Nephron (organoid): ENCODE results near the gene C1QTNF1.

Experiments
- H3K27ac Mint-ChIP-seq, 3 experiments: 2 replicates each; pipeline ENCODE4 v1.8.0; 2020; ENCODE audit warnings: mixed read lengths in 3 of 3, mild to moderate bottlenecking in 2 of 3, moderate library complexity in 1 of 3
- H3K27me3 Mint-ChIP-seq: 2 replicates; pipeline ENCODE4 v1.8.0; 2021; ENCODE audit warnings: low read depth, mild to moderate bottlenecking, moderate library complexity, mixed read lengths
- H3K36me3 Mint-ChIP-seq: 2 replicates; pipeline ENCODE4 v1.8.0; 2020; ENCODE audit warnings: low read depth, mixed read lengths
- H3K4me1 Mint-ChIP-seq: 2 replicates; pipeline ENCODE4 v1.8.0; 2020; ENCODE audit warnings: mixed read lengths
- H3K4me3 Mint-ChIP-seq, 3 experiments: 2 replicates each; pipeline ENCODE4 v1.8.0; 2020; ENCODE audit warnings: mild to moderate bottlenecking in 3 of 3, mixed read lengths in 3 of 3, moderate library complexity in 2 of 3
- H3K9me3 Mint-ChIP-seq: 2 replicates; pipeline ENCODE4 v1.8.0; 2020; ENCODE audit warnings: mixed read lengths
- CTCF ChIP-seq, 3 experiments: fragments of 200-600 bp; sonication (generic); IDR thresholded peaks; one replicate each; pipeline ENCODE4 v1.5.0; 2021; ENCODE audit warnings: antibody characterized with exemption in 3 of 3; ENCODE audit not compliant: unreplicated experiment in 3 of 3

Gene C1QTNF1

GRCh38 chr17:79083191-79083971 lies 59.4 kb downstream of the C1QTNF1 start:
- Mint-ChIP-seq H3K9me3 (no peaks in the 10 kb centered on the region), H3K27me3 (no peaks in the 10 kb centered on the region), H3K4me3 (no peak overlapping the region), H3K36me3 (peaks cover 28% of the 10 kb centered on the region), H3K4me1 (peaks cover 7% of the 10 kb centered on the region), H3K27ac (no peak overlapping the region)
- no peak for TF ChIP-seq CTCF (IDR thresholded peaks at IDR 0.05; ENCODE audit: unreplicated experiment in 3 of 3)

GRCh38 chr17:79084291-79085153 lies 60.6 kb downstream of the C1QTNF1 start:
- peaks cover 19% of the 10 kb centered on the region for H3K36me3 Mint-ChIP-seq
- TF ChIP-seq CTCF (IDR thresholded peaks at IDR 0.05; ENCODE audit: unreplicated experiment in 3 of 3) = no peak

GRCh38 chr17:79085154-79085920 lies 61.4 kb downstream of the C1QTNF1 start:
- peaks cover 11% of the 10 kb centered on the region for H3K36me3 Mint-ChIP-seq
- TF ChIP-seq CTCF (IDR thresholded peaks at IDR 0.05; ENCODE audit: unreplicated experiment in 3 of 3) = no peak
- H3K4me3 Mint-ChIP-seq = no peak overlapping the region
- H3K9me3 Mint-ChIP-seq = no peaks in the 10 kb centered on the region
- H3K4me1 Mint-ChIP-seq = peaks cover 7% of the 10 kb centered on the region
- no peak overlapping the region for H3K27ac Mint-ChIP-seq
- peaks cover under 1% of the 10 kb centered on the region for H3K27me3 Mint-ChIP-seq

More at GRCh38 chr17:79084291-79085153, 60.6 kb downstream of the C1QTNF1 start:
- Mint-ChIP-seq H3K4me3 (no peak overlapping the region), H3K9me3 (no peaks in the 10 kb centered on the region), H3K4me1 (peaks cover 7% of the 10 kb centered on the region), H3K27me3 (no peaks in the 10 kb centered on the region), H3K27ac (no peak overlapping the region)

- TF ChIP-seq CTCF (IDR thresholded peaks at IDR 0.05; ENCODE audit: unreplicated experiment in 3 of 3) = no peak
- Mint-ChIP-seq H3K27ac (no peak overlapping the region), H3K4me3 (no peak overlapping the region), H3K9me3 (no peaks in the 10 kb centered on the region), H3K27me3 (peaks cover 6% of the 10 kb centered on the region), H3K36me3 (peaks cover 6% of the 10 kb centered on the region), H3K4me1 (peaks cover 12% of the 10 kb centered on the region)
Measured at GRCh38 chr17:79085921-79086551, 62.1 kb downstream of the C1QTNF1 start.

- Mint-ChIP-seq H3K4me3 (no peak overlapping the region), H3K4me1 (peaks cover 10% of the 10 kb centered on the region), H3K9me3 (no peaks in the 10 kb centered on the region), H3K27ac (no peak overlapping the region), H3K36me3 (peaks cover 3% of the 10 kb centered on the region), H3K27me3 (peaks cover 9% of the 10 kb centered on the region)
- no peak for TF ChIP-seq CTCF (IDR thresholded peaks at IDR 0.05; ENCODE audit: unreplicated experiment in 3 of 3)
Measured at GRCh38 chr17:79086609-79087427, 62.8 kb downstream of the C1QTNF1 start.
